ENCODE results near the gene MUC4. TPM values are rescaled to one million over a fixed set of nuclear protein-coding genes. Genes with fewer than 3 reads are reported as not detected.

Gene MUC4
- total RNA-seq, 1 experiment from 2014 or later: 3.6 TPM

GRCh38 chr3:195757438-195757770 is 54.3 kb downstream of the MUC4 start:
- no peaks in the 10 kb centered on the region for H3K9me3 Mint-ChIP-seq (ENCODE audit: low read depth, unreplicated experiment)
- H3K27ac Mint-ChIP-seq (ENCODE audit: unreplicated experiment): no peak overlapping the region
- no peak overlapping the region for H3K4me3 Mint-ChIP-seq (ENCODE audit: low read depth, unreplicated experiment)
- no TSS peak for BruUV-seq (replicated peaks)
- CTCF ChIA-PET: no interaction called here
- intact Hi-C loops (cut with micrococcal nuclease; ENCODE audit: unreplicated experiment): no loop called here
- DNase-seq: no peak
- no peaks in the 10 kb centered on the region for H3K36me3 Mint-ChIP-seq (ENCODE audit: insufficient read depth, unreplicated experiment)
- no peak for TF ChIP-seq CTCF (IDR thresholded peaks at IDR 0.05; ENCODE audit: unreplicated experiment)
- H3K4me1 Mint-ChIP-seq (ENCODE audit: low read depth, unreplicated experiment): peaks cover 14% of the 10 kb centered on the region
- peaks cover 53% of the 10 kb centered on the region for H3K27me3 Mint-ChIP-seq (ENCODE audit: unreplicated experiment)

GRCh38 chr3:195755791-195756676 is 55.7 kb downstream of the MUC4 start:
- Mint-ChIP-seq H3K27ac (ENCODE audit: unreplicated experiment) (no peak overlapping the region), H3K9me3 (ENCODE audit: low read depth, unreplicated experiment) (no peaks in the 10 kb centered on the region), H3K4me3 (ENCODE audit: low read depth, unreplicated experiment) (no peak overlapping the region), H3K36me3 (ENCODE audit: insufficient read depth, unreplicated experiment) (no peaks in the 10 kb centered on the region), H3K4me1 (ENCODE audit: low read depth, unreplicated experiment) (peaks cover 14% of the 10 kb centered on the region), H3K27me3 (ENCODE audit: unreplicated experiment) (peaks cover 53% of the 10 kb centered on the region)
- CTCF ChIA-PET: no interaction called here
- no peak for DNase-seq
- no TSS peak for BruUV-seq (replicated peaks)
- intact Hi-C loops (cut with micrococcal nuclease; ENCODE audit: unreplicated experiment): no loop called here
- no peak for TF ChIP-seq CTCF (IDR thresholded peaks at IDR 0.05; ENCODE audit: unreplicated experiment)

- no peaks in the 10 kb centered on the region for H3K36me3 Mint-ChIP-seq (ENCODE audit: insufficient read depth, unreplicated experiment)
- intact Hi-C loops (cut with micrococcal nuclease; ENCODE audit: unreplicated experiment): no loop called here
- H3K4me3 Mint-ChIP-seq (ENCODE audit: low read depth, unreplicated experiment): no peak overlapping the region
- H3K4me1 Mint-ChIP-seq (ENCODE audit: low read depth, unreplicated experiment): peaks cover 14% of the 10 kb centered on the region
- no peak for TF ChIP-seq CTCF (IDR thresholded peaks at IDR 0.05; ENCODE audit: unreplicated experiment)
- BruUV-seq (replicated peaks): no TSS peak
- DNase-seq: no peak
- CTCF ChIA-PET: no interaction called here
- H3K9me3 Mint-ChIP-seq (ENCODE audit: low read depth, unreplicated experiment): no peaks in the 10 kb centered on the region
- no peak overlapping the region for H3K27ac Mint-ChIP-seq (ENCODE audit: unreplicated experiment)
- peaks cover 46% of the 10 kb centered on the region for H3K27me3 Mint-ChIP-seq (ENCODE audit: unreplicated experiment)
These were observed 56.3 kb downstream of the MUC4 start for GRCh38 chr3:195755391-195755790.

- CTCF ChIA-PET: no interaction called here
- H3K4me1 Mint-ChIP-seq (ENCODE audit: low read depth, unreplicated experiment): peaks cover 14% of the 10 kb centered on the region
- no peak overlapping the region for H3K4me3 Mint-ChIP-seq (ENCODE audit: low read depth, unreplicated experiment)
- no peaks in the 10 kb centered on the region for H3K36me3 Mint-ChIP-seq (ENCODE audit: insufficient read depth, unreplicated experiment)
- no peak for DNase-seq
- intact Hi-C loops (cut with micrococcal nuclease; ENCODE audit: unreplicated experiment): no loop called here
- H3K27me3 Mint-ChIP-seq (ENCODE audit: unreplicated experiment): peaks cover 41% of the 10 kb centered on the region
- no peak for TF ChIP-seq CTCF (IDR thresholded peaks at IDR 0.05; ENCODE audit: unreplicated experiment)
- H3K9me3 Mint-ChIP-seq (ENCODE audit: low read depth, unreplicated experiment): no peaks in the 10 kb centered on the region
- H3K27ac Mint-ChIP-seq (ENCODE audit: unreplicated experiment): no peak overlapping the region
- BruUV-seq (replicated peaks): no TSS peak
These were observed 56.8 kb downstream of the MUC4 start for GRCh38 chr3:195754906-195755305.

Data from Calu3 (cell line).